Uterus (tissue), 2 donors: ENCODE results near the gene LIG1.

ENCODE experiments used
- CTCF ChIP-seq, 4 experiments: fragments of 200-600 bp in 2 of 4; fragments of 450-650 bp in 2 of 4; sonication (generic) in 2 of 4; IDR thresholded peaks; one replicate each; pipeline ENCODE4 v1.5.1; 2016 to 2019; ENCODE audit warnings: antibody characterized with exemption in 4 of 4, mild to moderate bottlenecking in 2 of 4, moderate library complexity in 1 of 4
- POLR2A ChIP-seq, 2 donors: fragments of 450-650 bp; IDR thresholded peaks; one replicate each; pipeline ENCODE4 v1.6.1; 2016; ENCODE audit warnings: antibody characterized with exemption in 2 of 2, mild to moderate bottlenecking in 1 of 2, moderate library complexity in 1 of 2

- TF ChIP-seq POLR2A (IDR thresholded peaks at IDR 0.05) (no peak), CTCF (IDR thresholded peaks at IDR 0.05) (no peak)
Measured at GRCh38 chr19:48085076-48085475, 85.1 kb downstream of the LIG1 start.
